ENCODE results near the gene LEFTY1.

Gene LEFTY1

GRCh38 chr1:225923381-225923691 is 34.4 kb upstream of the LEFTY1 start:
- no peak for TF ChIP-seq CTCF (IDR thresholded peaks at IDR 0.05; ENCODE audit: insufficient read depth, missing control alignments)
- DNase-seq (ENCODE audit: insufficient read length, low spot score): no peak
- FAIRE-seq: no peak

GRCh38 chr1:225921734-225922709 is 33.1 kb upstream of the LEFTY1 start:
- DNase-seq (ENCODE audit: insufficient read length, low spot score) (no peak), FAIRE-seq (no peak)
- no peak for TF ChIP-seq CTCF (IDR thresholded peaks at IDR 0.05; ENCODE audit: insufficient read depth, missing control alignments)

- no peak for FAIRE-seq
These were observed 31.0 kb upstream of the LEFTY1 start for GRCh38 chr1:225919906-225920305.

GRCh38 chr1:225918280-225918679 is 29.3 kb upstream of the LEFTY1 start:
- FAIRE-seq: no peak
- DNase-seq (ENCODE audit: insufficient read length, low spot score): no peak
- TF ChIP-seq CTCF (IDR thresholded peaks at IDR 0.05; ENCODE audit: insufficient read depth, missing control alignments): no peak

More at GRCh38 chr1:225919906-225920305, 31.0 kb upstream of the LEFTY1 start:
- no peak for DNase-seq (ENCODE audit: insufficient read length, low spot score)
- no peak for TF ChIP-seq CTCF (IDR thresholded peaks at IDR 0.05; ENCODE audit: insufficient read depth, missing control alignments)

- FAIRE-seq (peak; percentile 69), DNase-seq (ENCODE audit: insufficient read length, low spot score) (no peak)
These were observed 28.6 kb upstream of the LEFTY1 start for GRCh38 chr1:225917536-225917935.

GRCh38 chr1:225917101-225917500 is 28.2 kb upstream of the LEFTY1 start:
- DNase-seq (ENCODE audit: insufficient read length, low spot score): no peak
- no peak for FAIRE-seq
- no peak for TF ChIP-seq CTCF (IDR thresholded peaks at IDR 0.05; ENCODE audit: insufficient read depth, missing control alignments)

More at GRCh38 chr1:225917536-225917935, 28.6 kb upstream of the LEFTY1 start:
- TF ChIP-seq CTCF (IDR thresholded peaks at IDR 0.05; ENCODE audit: insufficient read depth, missing control alignments): no peak

GRCh38 chr1:225915538-225915991 is 26.6 kb upstream of the LEFTY1 start:
- FAIRE-seq: no peak
- DNase-seq (ENCODE audit: insufficient read length, low spot score): no peak
- TF ChIP-seq CTCF (IDR thresholded peaks at IDR 0.05; ENCODE audit: insufficient read depth, missing control alignments): no peak
